Loucy (cell line): Measurements from ENCODE around the gene SIKE1.

Source experiments
- H2AFZ ChIP-seq: fragments of 200-600 bp; sonication (generic); 2 replicates; pipeline ENCODE4 v1.6.0; 2016; ENCODE audit warnings: antibody characterized with exemption, mild to moderate bottlenecking, low read length, moderate library complexity
- H3F3A ChIP-seq: fragments of 200-600 bp; 2 replicates; pipeline ENCODE4 v1.6.0; 2016; ENCODE audit warnings: antibody characterized with exemption, low read depth, mild to moderate bottlenecking
- H3K27me3 ChIP-seq: fragments of 200-600 bp; sonication (generic); 2 replicates; pipeline ENCODE4 v1.6.1; 2014; ENCODE audit warnings: low read length, mild to moderate bottlenecking; ENCODE audit not compliant: insufficient read depth, poor library complexity, severe bottlenecking
- H3K36me3 ChIP-seq: fragments of 200-600 bp; sonication (generic); 2 replicates; pipeline ENCODE4 v1.6.1; 2016; ENCODE audit warnings: low read length; ENCODE audit not compliant: insufficient read depth
- H3K4me1 ChIP-seq: fragments of 200-600 bp; sonication (generic); 2 replicates; pipeline ENCODE4 v1.5.1; 2014; ENCODE audit warnings: low read length, mild to moderate bottlenecking; ENCODE audit not compliant: insufficient read depth, poor library complexity, severe bottlenecking
- H3K4me2 ChIP-seq: fragments of 200-600 bp; sonication (generic); 2 replicates; pipeline ENCODE4 v1.6.0; 2014; ENCODE audit warnings: antibody characterized with exemption, low read length, low read depth, mild to moderate bottlenecking; ENCODE audit not compliant: poor library complexity, severe bottlenecking
- H3K4me3 ChIP-seq: fragments of 200-600 bp; sonication (generic); 2 replicates; pipeline ENCODE4 v1.5.1; 2014; ENCODE audit warnings: low read length, mild to moderate bottlenecking, mixed read lengths; ENCODE audit not compliant: poor library complexity, severe bottlenecking
- H3K79me2 ChIP-seq: fragments of 200-600 bp; sonication (generic); 2 replicates; pipeline ENCODE4 v1.6.1; 2014; ENCODE audit warnings: low read length; ENCODE audit not compliant: insufficient read depth
- H3K9ac ChIP-seq: fragments of 200-600 bp; sonication (generic); 2 replicates; pipeline ENCODE4 v1.6.0; 2014; ENCODE audit warnings: mild to moderate bottlenecking, low read depth, low read length, moderate library complexity; ENCODE audit not compliant: poor library complexity, severe bottlenecking
- H3K9me2 ChIP-seq: fragments of 200-600 bp; sonication (generic); replicated peaks from 2 replicates; pipeline ENCODE4 v1.6.1; 2016; ENCODE audit warnings: low read depth, low read length, mixed read lengths
- H3K9me3 ChIP-seq: fragments of 200-600 bp; sonication (generic); 2 replicates; pipeline ENCODE4 v1.6.1; 2014; ENCODE audit warnings: mild to moderate bottlenecking, antibody characterized with exemption, low read length, low read depth; ENCODE audit not compliant: insufficient read depth
- H4K20me1 ChIP-seq: fragments of 200-600 bp; sonication (generic); 2 replicates; pipeline ENCODE4 v1.6.0; 2014; ENCODE audit warnings: antibody characterized with exemption, low read length, mild to moderate bottlenecking; ENCODE audit not compliant: insufficient read depth, poor library complexity, severe bottlenecking
- EZH2phosphoT487 ChIP-seq: fragments of 200-600 bp; IDR thresholded peaks from 2 replicates; pipeline ENCODE4 v1.6.1; 2018; ENCODE audit warnings: antibody characterized with exemption, mild to moderate bottlenecking, moderate library complexity, borderline replicate concordance
- TF ChIP-seq, protein P1 (sequence below): fragments of 200-600 bp; sonication (generic); conservative IDR thresholded peaks from 2 replicates; pipeline ENCODE4 v1.5.1; 2014; ENCODE audit warnings: mild to moderate bottlenecking, antibody characterized with exemption, low read length

The SIKE1 gene

GRCh38 chr1:114770989-114771388 lies 9.5 kb downstream of the SIKE1 start:
- Histone ChIP-seq H2AFZ (no peak overlapping the region), H3K9ac (no peak overlapping the region), H3K4me1 (no peaks in the 10 kb centered on the region), H3K4me3 (no peak overlapping the region), H3F3A (no peaks in the 10 kb centered on the region), H3K4me2 (no peak overlapping the region), H3K9me3 (no peaks in the 10 kb centered on the region), H4K20me1 (no peaks in the 10 kb centered on the region), H3K9me2 (no peaks in the 10 kb centered on the region), H3K79me2 (no peaks in the 10 kb centered on the region), H3K36me3 (peaks cover 12% of the 10 kb centered on the region; the same call in 1 of the 2 replicates), H3K27me3 (no peaks in the 10 kb centered on the region)
- TF ChIP-seq, protein P1, sequence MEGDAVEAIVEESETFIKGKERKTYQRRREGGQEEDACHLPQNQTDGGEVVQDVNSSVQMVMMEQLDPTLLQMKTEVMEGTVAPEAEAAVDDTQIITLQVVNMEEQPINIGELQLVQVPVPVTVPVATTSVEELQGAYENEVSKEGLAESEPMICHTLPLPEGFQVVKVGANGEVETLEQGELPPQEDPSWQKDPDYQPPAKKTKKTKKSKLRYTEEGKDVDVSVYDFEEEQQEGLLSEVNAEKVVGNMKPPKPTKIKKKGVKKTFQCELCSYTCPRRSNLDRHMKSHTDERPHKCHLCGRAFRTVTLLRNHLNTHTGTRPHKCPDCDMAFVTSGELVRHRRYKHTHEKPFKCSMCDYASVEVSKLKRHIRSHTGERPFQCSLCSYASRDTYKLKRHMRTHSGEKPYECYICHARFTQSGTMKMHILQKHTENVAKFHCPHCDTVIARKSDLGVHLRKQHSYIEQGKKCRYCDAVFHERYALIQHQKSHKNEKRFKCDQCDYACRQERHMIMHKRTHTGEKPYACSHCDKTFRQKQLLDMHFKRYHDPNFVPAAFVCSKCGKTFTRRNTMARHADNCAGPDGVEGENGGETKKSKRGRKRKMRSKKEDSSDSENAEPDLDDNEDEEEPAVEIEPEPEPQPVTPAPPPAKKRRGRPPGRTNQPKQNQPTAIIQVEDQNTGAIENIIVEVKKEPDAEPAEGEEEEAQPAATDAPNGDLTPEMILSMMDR = no peak
- TF ChIP-seq EZH2phosphoT487 = no peak

DNA sequence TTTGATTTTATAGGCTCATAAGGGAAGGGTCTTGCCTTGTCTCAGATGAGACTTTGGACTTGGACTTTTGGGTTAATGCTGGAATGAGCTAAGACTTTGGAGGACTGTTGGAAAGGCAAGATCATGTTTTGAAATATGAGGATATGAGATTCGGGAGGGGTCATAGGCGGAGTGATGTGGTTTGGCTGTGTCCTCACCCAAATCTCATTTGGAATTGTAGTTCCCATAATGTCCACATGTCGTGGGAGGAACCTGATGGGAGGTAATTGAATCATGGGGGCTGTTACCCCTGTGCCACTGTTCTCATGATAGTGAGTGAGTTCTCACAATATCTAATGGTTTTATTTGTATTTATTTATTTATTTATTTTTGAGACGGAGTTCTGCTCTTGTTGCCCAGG lies 15.8 kb downstream of the SIKE1 start:
- no peak overlapping the region for H3K4me3 ChIP-seq
- H3K27me3 ChIP-seq = peaks cover 7% of the 10 kb centered on the region
- no peaks in the 10 kb centered on the region for H3K36me3 ChIP-seq
- H3K9me2 ChIP-seq = no peaks in the 10 kb centered on the region
- H3K4me1 ChIP-seq = no peaks in the 10 kb centered on the region
- TF ChIP-seq EZH2phosphoT487 = no peak
- TF ChIP-seq, protein P1 = no peak
- no peak overlapping the region for H2AFZ ChIP-seq
- no peaks in the 10 kb centered on the region for H3K9me3 ChIP-seq
- no peaks in the 10 kb centered on the region for H3F3A ChIP-seq
- H4K20me1 ChIP-seq = no peaks in the 10 kb centered on the region
- no peak overlapping the region for H3K4me2 ChIP-seq
- no peak overlapping the region for H3K9ac ChIP-seq
- no peaks in the 10 kb centered on the region for H3K79me2 ChIP-seq

- H3K4me3 ChIP-seq = peak overlapping the region; percentile 93
- H4K20me1 ChIP-seq = peaks cover 39% of the 10 kb centered on the region
- no peaks in the 10 kb centered on the region for H3K36me3 ChIP-seq
- H3K79me2 ChIP-seq = peaks cover 44% of the 10 kb centered on the region
- H3K9me2 ChIP-seq = no peaks in the 10 kb centered on the region
- H3K9me3 ChIP-seq = no peaks in the 10 kb centered on the region
- H3K4me1 ChIP-seq = peaks cover 28% of the 10 kb centered on the region
- peak overlapping the region; percentile 62 for H3K4me2 ChIP-seq
- H3F3A ChIP-seq = no peaks in the 10 kb centered on the region
- peaks cover 9% of the 10 kb centered on the region for H3K27me3 ChIP-seq
- peak overlapping the region; percentile 71 for H2AFZ ChIP-seq
- H3K9ac ChIP-seq = peak overlapping the region; percentile 97
- TF ChIP-seq, protein P1 = no peak
- no peak for TF ChIP-seq EZH2phosphoT487
Observed at GRCh38 chr1:114758256-114758832, 22.1 kb downstream of the SIKE1 start.
